ENCODE results near the gene M1AP. TPM values are rescaled to one million over a fixed set of nuclear protein-coding genes. Genes with fewer than 3 reads are reported as not detected.

M1AP gene
- total and polyA plus RNA-seq, 9 of the 15 experiments (the other 6 are each of a cell fraction or from before 2014, with no cell fraction given), result 0.06 to 0.33 (median 0.11) TPM; not detected in 4

GRCh38 chr2:74525717-74526648, 122.1 kb downstream of the M1AP start, which contains the start of gene DQX1 (continued):
- TF ChIP-seq ZNF398 (CRISPR knock-in tag; IDR thresholded peaks at IDR 0.05) (no peak), SIX5 (IDR thresholded peaks at IDR 0.05; ENCODE audit: borderline replicate concordance in 1 of 2, insufficient read depth in 1 of 2, low read depth in 1 of 2, low read length in 2 of 2) (peak; percentile 67), CREM (IDR thresholded peaks at IDR 0.05; ENCODE audit: low read depth) (peak; percentile 73), NR2C1 (IDR thresholded peaks at IDR 0.05) (peak; percentile 76), NR2C1 (tag; IDR thresholded peaks at IDR 0.05) (peak; percentile 83), MXI1 (IDR thresholded peaks at IDR 0.05; ENCODE audit: low read depth, low read length) (no peak), ETV1 (tag; conservative IDR thresholded peaks at IDR 0.05; ENCODE audit: low read depth) (no peak), BRF2 (IDR thresholded peaks at IDR 0.05; ENCODE audit: borderline replicate concordance, insufficient read depth, insufficient read length) (no peak), NEUROD1 (IDR thresholded peaks at IDR 0.05; ENCODE audit: borderline replicate concordance, low read depth, low read length, partially characterized antibody) (no peak), MAFK (IDR thresholded peaks at IDR 0.05; ENCODE audit: low read length) (0 out of 2 replicates have a peak, but pooled peaks have one; percentile 11), DNMT1 (IDR thresholded peaks at IDR 0.05) (no peak), POLR2AphosphoS5 (IDR thresholded peaks at IDR 0.05; ENCODE audit: control insufficient read depth, insufficient read depth, low read depth, low read length) (peak; percentile 45; the same call in 1 of the 2 replicates), ZNF274 (IDR thresholded peaks at IDR 0.05; ENCODE audit: borderline replicate concordance, low read depth, low read length) (no peak), HES1 (IDR thresholded peaks at IDR 0.05; ENCODE audit: low read depth) (no peak), TGIF2 (CRISPR knock-in tag; IDR thresholded peaks at IDR 0.05) (no peak), CSDE1 (IDR thresholded peaks at IDR 0.05) (no peak), HINFP (tag; conservative IDR thresholded peaks at IDR 0.05; ENCODE audit: low read depth) (no peak), ARID3B (CRISPR knock-in tag; IDR thresholded peaks at IDR 0.05; ENCODE audit: borderline replicate concordance) (no peak), SP2 (IDR thresholded peaks at IDR 0.05; ENCODE audit: extremely low read depth, low read depth, low read length, poor library complexity, severe bottlenecking) (no peak)
